HG03280 (cell line): Measurements from ENCODE around the gene STXBP5L.
"Not testable (repeated sequence)": the region's sequence is repeated elsewhere in the genome, so short reads cannot be mapped to it uniquely, and the experiment has no call there.

Source experiments
- ATAC-seq: cut with Tn5 transposase; IDR thresholded peaks from one replicate; pipeline ENCODE4 v1.9.1; 2021; ENCODE audit warnings: mild to moderate bottlenecking, moderate library complexity; ENCODE audit not compliant: unreplicated experiment

The STXBP5L gene

DNA sequence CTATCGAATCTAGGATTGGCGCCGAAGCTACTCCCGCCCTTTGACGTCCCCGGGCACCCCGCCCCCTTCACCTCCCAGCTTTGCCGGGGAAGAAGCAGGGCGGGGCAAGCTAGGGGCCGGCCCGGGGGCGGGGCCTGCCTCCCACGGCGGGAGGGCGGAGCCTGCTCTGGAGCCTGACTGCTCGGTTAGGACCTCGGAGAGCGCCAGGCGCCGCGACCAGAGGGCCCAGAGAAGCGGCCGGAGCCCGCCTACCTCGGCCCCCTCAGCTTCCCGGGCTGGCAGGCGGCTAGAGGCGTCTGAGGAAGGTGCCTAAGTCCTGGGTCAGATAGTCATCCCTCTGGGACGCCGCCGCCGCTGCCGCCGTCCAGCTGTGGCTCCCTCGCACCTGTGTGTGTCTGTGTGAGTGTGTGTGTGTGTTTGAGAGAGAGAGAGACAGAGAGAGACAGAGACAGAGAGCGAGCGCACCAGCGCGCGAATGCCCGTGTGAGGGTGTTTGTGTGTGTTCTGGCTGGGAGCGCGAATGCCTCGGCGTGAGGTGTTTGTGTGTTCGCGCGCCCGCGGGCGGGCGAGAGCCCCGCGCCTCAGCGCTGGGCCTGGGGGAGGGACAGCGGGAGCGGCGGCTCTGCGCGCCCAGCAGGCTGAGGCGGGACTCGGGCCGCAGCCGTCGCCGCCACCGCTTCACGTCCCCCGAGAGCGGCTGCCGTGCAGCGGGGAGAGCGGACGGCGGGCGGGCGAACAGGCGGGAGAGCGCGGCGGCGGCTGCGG lies at the start of gene STXBP5L:
STXBP5L (plus strand) TSS at position 176 of the 765 bp plus-strand sequence. CDS start 1,374 bp downstream, outside the sequence.
- peak; percentile 97 for ATAC-seq

- ATAC-seq: no peak
Observed at GRCh38 chr3:120858521-120858920, 49.5 kb upstream of the STXBP5L start.

DNA sequence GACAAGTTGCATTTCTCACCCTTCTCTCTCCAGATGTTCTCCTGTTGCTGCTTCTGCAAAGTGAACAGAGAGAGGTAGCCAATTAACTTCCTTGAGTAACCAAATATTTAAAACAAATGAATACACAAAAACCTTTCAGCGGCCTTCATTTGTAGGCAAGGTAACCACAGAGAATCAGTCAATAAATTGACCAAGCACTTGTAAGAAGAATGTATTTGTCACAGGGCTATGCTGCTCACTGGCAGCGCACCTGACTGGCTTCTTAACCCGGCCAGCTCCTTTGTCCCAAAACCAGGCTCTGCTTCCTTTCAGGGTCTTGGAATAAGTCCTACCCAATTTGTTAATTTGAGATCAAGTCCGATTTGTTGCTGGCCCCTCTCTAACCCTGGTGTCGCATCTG lies 43.5 kb upstream of the STXBP5L start:
- no peak for ATAC-seq

DNA sequence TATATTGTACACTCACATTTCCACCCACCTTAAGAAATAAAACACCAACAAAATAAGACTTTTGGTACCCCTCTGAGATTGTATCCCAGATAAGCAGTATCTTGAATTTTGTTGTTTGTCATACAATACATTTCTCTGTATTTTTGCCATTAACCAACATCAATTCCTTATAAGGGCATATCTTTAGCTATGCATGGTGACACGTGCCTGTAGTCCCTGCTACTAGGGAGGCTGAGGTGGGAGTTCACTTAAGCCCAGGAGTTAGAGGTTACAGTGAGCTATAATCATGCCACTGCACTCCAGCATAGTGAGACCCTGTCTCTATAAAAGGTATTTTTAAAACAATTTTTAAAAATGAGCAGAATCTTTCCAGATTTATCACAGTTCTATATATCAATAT lies 32.5 kb upstream of the STXBP5L start:
- ATAC-seq: no peak

- ATAC-seq: no peak
Observed at GRCh38 chr3:120875989-120876388, 32.0 kb upstream of the STXBP5L start.

DNA sequence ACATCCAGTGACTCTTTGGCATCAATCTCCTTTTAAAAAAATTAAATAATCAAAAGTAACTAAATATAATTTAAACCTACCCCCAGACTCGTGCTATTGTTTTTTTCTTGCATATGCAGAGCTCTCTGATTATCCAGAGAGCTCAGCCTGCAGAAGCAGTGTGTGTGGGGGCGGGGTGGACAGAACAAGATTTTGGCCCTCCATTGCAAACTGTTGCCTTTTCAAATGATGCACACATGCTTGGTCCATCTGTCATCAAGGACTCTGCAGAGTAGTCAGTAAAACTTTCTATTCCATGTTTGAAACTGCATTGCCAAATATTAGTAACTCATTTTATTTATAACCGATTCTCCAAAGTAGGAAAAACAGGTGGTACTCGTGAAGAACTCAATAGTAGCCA lies 28.6 kb upstream of the STXBP5L start:
- ATAC-seq: no peak

DNA sequence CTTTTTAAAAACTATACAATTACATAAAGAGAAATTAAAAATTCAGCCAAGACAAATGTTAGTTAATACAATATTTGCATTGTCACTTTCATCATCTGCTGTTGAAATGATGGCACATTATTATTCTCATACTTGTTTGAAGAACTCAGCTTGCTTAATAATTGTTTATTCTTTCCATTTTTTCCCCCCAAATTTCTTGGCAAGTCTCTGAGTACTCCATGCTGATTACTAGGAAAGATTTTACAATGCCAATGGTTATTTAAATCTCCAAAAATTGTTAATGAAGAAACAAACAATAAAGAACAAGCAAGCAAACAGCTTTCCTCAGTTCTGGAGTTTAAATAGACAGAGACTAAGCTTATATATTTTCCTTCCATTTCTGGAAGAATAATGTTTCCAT lies 15.1 kb upstream of the STXBP5L start:
- no peak for ATAC-seq

GRCh38 chr3:120894316-120895057 lies 13.5 kb upstream of the STXBP5L start:
- no peak for ATAC-seq

- not testable (repeated sequence) for ATAC-seq
Observed at GRCh38 chr3:120901716-120902115, 6.3 kb upstream of the STXBP5L start.

- no peak for ATAC-seq
Observed at GRCh38 chr3:120903221-120903620, 4.8 kb upstream of the STXBP5L start.

- ATAC-seq: no peak
Observed at GRCh38 chr3:120907659-120908029, 361 bp upstream of the STXBP5L start.

- no peak for ATAC-seq
Observed at GRCh38 chr3:120908795-120909601, 993 bp downstream of the STXBP5L start.

DNA sequence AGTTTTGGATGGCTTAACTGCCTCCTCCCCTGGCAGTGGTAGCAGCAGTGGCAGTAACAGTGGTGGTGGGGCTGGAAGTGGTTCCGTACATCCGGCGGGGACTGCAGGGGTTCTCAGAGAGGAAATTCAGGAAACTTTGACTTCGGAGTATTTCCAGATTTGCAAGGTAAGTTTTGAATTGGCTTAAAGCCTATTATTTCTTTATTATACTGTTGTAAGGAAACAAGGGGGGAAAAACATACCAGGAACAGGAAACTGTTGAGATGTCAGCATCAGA lies 1.5 kb downstream of the STXBP5L start:
- no peak for ATAC-seq

GRCh38 chr3:120926146-120926545 lies 18.1 kb downstream of the STXBP5L start:
- ATAC-seq: no peak

DNA sequence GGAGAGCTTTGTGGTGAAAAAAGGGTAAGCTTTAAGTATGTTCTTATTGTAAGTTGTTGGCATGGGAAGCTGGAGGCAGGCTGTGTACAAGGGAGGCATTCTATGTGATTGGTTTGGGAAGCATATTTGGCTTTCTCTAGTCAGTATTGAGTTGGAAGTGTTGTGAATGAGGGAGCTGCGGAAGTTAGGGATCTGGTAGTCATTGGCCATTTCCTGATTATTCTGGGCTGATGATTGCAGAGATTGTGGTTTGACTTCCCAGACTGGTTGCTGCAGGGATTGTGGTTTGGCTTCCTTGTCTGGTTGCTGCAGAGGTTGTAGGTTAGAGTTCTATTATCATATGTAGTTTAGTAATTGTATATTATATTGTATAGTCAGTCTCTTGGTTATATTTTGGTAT lies 21.0 kb downstream of the STXBP5L start:
- no peak for ATAC-seq

DNA sequence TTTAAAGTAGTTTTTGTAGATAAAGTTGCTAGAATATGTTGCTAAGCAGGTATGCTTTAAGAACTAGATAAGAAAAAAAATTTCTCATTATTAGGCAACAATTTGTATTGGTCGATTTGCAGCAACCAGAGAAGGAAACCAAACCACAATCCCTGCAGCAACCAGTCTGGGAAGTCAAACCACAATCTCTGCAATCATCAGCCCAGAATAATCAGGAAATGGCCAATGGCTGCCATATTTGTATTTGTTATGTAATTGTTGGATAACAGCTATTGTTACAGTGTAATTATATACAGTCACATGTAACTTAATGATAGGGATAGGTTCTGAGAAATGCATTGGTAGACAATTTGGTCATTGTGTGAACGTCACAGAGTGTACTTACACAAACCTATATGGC lies 23.6 kb downstream of the STXBP5L start:
- no peak for ATAC-seq

- ATAC-seq: no peak
Observed at GRCh38 chr3:120956143-120956542, 48.1 kb downstream of the STXBP5L start.

- no peak for ATAC-seq
Observed at GRCh38 chr3:120982608-120983320, 74.8 kb downstream of the STXBP5L start.

DNA sequence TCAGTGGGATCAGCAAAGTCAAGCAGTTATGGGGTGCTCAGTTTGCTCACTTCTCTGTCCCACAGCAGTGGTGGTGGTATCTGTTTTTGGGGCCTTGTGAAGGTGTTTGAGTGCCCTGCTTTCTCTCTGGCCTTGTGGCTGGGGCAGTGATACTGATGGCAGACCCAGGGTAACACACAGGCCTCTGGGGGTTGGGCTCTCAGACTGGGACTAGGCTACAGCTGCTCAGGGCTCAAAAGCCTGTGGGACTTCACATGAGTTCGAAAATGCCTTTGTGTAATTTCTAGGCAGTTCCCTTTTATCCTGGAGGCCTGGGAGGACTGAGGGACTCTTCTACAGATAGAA lies 75.3 kb downstream of the STXBP5L start:
- no peak for ATAC-seq

- no peak for ATAC-seq
Observed at GRCh38 chr3:120983841-120984240, 75.8 kb downstream of the STXBP5L start.

DNA sequence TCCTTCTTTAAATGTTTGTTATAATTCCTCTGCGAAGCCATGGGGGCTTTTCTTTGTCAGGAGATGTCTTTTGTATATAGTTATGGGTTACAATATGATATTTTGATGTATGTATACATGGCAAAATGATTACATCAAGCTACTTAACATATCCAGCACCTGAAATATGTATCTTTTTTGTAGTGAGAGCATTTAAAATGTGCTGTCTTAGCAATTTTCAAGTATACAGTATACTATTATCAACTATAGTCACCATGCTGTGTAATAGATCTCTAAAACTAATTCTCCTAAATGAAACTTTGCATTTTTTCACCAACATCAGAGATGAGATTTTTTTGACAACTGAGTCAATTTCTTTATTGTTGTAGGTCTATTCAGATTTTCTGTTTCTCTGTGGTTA lies 77.2 kb downstream of the STXBP5L start:
- no peak for ATAC-seq
